ENCODE results near the gene RRP15. TPM values are rescaled to one million over a fixed set of nuclear protein-coding genes. Genes with fewer than 3 reads are reported as not detected.

The RRP15 gene
- polyA plus RNA-seq, 1 experiment: 7.9 TPM

DNA sequence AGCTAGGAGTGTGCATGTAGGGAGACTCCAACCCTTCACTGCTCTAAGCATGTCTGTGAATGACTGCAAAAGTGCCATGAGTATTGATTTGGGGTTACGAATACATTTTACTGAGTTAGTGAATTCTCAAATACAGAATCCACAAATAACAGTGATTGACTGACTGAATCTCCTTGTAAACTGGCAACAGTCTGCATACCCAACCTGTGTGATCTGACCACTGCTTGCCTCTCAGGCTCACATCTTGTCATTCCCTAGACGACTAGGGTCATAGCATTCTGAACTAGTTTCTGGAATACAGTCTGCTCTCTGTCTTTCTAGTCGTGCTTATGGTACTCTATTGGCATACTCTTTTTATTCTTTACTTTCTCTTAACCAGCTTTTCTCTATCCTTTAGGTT is 7.4 kb downstream of the RRP15 start:
- ChIA-PET CTCF (no interaction called here), POLR2A (no interaction called here)
- DNase-seq (ENCODE audit: low read depth, low spot score): no peak

GRCh38 chr1:218294546-218294945 is 9.5 kb downstream of the RRP15 start:
- no peaks in the 10 kb centered on the region for H3K9me3 ChIP-seq (ENCODE audit: control insufficient read depth, insufficient read depth, low read length)
- ChIA-PET CTCF (interaction anchor here (1.4 to 1.6 kb wide), 2 partner anchors 10 to 1367 kb away, joined by 3 to 5 read pairs; no protein-coding TSS in a partner anchor), POLR2A (no interaction called here)
- H3K27ac ChIP-seq (ENCODE audit: low read depth, low read length): no peak overlapping the region
- DNase-seq (ENCODE audit: low read depth, low spot score): no peak
- TF ChIP-seq CTCF (IDR thresholded peaks at IDR 0.05; ENCODE audit: low read depth, low read length): no peak
- no peak overlapping the region for H3K4me3 ChIP-seq (ENCODE audit: low read depth, low read length)
- H3K27me3 ChIP-seq (ENCODE audit: control insufficient read depth, insufficient read depth, low read length): no peaks in the 10 kb centered on the region

More for the DNA sequence above, 7.4 kb downstream of the RRP15 start:
- Histone ChIP-seq H3K27ac (ENCODE audit: low read depth, low read length) (no peak overlapping the region), H3K27me3 (ENCODE audit: control insufficient read depth, insufficient read depth, low read length) (no peaks in the 10 kb centered on the region), H3K4me3 (ENCODE audit: low read depth, low read length) (no peak overlapping the region), H3K9me3 (ENCODE audit: control insufficient read depth, insufficient read depth, low read length) (no peaks in the 10 kb centered on the region)
- TF ChIP-seq CTCF (IDR thresholded peaks at IDR 0.05; ENCODE audit: low read depth, low read length): no peak

DNA sequence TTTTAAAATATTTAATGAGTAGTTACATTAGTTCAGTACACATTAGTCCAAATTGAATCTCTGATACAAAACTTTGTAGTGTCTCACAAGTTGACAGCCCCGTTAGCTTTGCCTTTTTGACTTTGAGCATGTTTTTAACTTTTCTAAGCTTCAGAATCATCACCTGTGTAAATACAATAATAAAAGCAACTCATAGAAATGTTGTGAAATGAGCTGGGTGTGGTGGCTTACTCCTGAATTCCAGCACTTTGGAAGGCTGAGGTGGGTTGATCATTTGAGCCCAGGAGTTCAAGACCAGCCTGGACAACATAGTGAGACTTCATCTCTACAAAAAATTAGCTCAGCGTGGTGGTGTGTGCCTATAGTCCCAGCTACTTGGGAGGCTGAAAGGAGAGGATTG is 11.1 kb downstream of the RRP15 start:
- H3K27me3 ChIP-seq (ENCODE audit: control insufficient read depth, insufficient read depth, low read length): no peaks in the 10 kb centered on the region
- H3K9me3 ChIP-seq (ENCODE audit: control insufficient read depth, insufficient read depth, low read length): no peaks in the 10 kb centered on the region
- ChIA-PET CTCF (interaction anchor here (0.8 to 2.4 kb wide), 4 partner anchors 25 to 1516 kb away, joined by 3 to 7 read pairs (median 6); no protein-coding TSS in a partner anchor), POLR2A (interaction anchor here (1.4 kb wide), 1 partner anchor 11 kb away, joined by 5 read pairs; the partner anchor contains the start of gene RRP15)
- H3K27ac ChIP-seq (ENCODE audit: low read depth, low read length): no peak overlapping the region
- DNase-seq (ENCODE audit: low read depth, low spot score): no peak
- TF ChIP-seq CTCF (IDR thresholded peaks at IDR 0.05; ENCODE audit: low read depth, low read length): no peak
- H3K4me3 ChIP-seq (ENCODE audit: low read depth, low read length): no peak overlapping the region

GRCh38 chr1:218297461-218297860 is 12.4 kb downstream of the RRP15 start:
- Histone ChIP-seq H3K27ac (ENCODE audit: low read depth, low read length) (no peak overlapping the region), H3K9me3 (ENCODE audit: control insufficient read depth, insufficient read depth, low read length) (no peaks in the 10 kb centered on the region), H3K27me3 (ENCODE audit: control insufficient read depth, insufficient read depth, low read length) (no peaks in the 10 kb centered on the region), H3K4me3 (ENCODE audit: low read depth, low read length) (no peak overlapping the region)
- no peak for TF ChIP-seq CTCF (IDR thresholded peaks at IDR 0.05; ENCODE audit: low read depth, low read length)
- POLR2A ChIA-PET: no interaction called here
- CTCF ChIA-PET: interaction anchor here (0.5 kb wide), 1 partner anchor 67 kb away, joined by 6 read pairs; no protein-coding TSS in a partner anchor
- no peak for DNase-seq (ENCODE audit: low read depth, low spot score)

DNA sequence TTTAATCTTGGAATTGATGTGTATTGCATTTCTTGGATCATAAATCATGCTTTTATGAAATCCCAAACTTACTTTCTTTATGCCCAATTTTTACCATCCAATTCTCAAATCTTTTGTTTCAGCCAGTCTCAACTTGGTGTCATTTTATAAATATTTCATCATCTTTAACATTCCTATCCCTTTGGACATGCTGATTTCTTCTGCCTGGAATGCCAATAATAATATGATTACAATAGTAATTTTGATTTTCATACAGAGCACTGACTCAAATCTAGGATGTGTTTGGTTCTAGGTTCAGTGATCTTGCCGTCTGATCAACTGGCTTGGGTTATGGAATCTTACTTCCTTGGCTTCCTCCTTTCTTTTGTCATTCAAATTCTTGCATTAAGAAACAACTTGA is 12.8 kb downstream of the RRP15 start:
- ChIA-PET CTCF (interaction anchor here (0.5 to 2.0 kb wide), 3 partner anchors 14 to 1265 kb away, joined by 3 to 13 read pairs (median 3); no protein-coding TSS in a partner anchor), POLR2A (no interaction called here)
- Histone ChIP-seq H3K27me3 (ENCODE audit: control insufficient read depth, insufficient read depth, low read length) (no peaks in the 10 kb centered on the region), H3K9me3 (ENCODE audit: control insufficient read depth, insufficient read depth, low read length) (no peaks in the 10 kb centered on the region), H3K4me3 (ENCODE audit: low read depth, low read length) (no peak overlapping the region), H3K27ac (ENCODE audit: low read depth, low read length) (no peak overlapping the region)
- no peak for TF ChIP-seq CTCF (IDR thresholded peaks at IDR 0.05; ENCODE audit: low read depth, low read length)
- no peak for DNase-seq (ENCODE audit: low read depth, low spot score)
